A549 (cell line): Measurements from ENCODE around the gene SZT2. TPM values are rescaled to one million over a fixed set of nuclear protein-coding genes. Genes with fewer than 3 reads are reported as not detected.

Experiments
- ATAC-seq, 2 experiments: fragments of 200-7000 bp in 1 of 2; fragments of >200 bp in 1 of 2; cut with Nextera tagmentation in 1 of 2; cut with Tn5 transposase in 1 of 2; 3 replicates each; pipeline versions ENCODE4 v1.8.0 to v1.9.1; 2018 to 2020; ENCODE audit warnings: mild to moderate bottlenecking in 1 of 2, moderate library complexity in 1 of 2
- CTCF ChIA-PET: fragments of 300-600 bp; sonication (Branson Sonifier 250); formaldehyde crosslinking; extraction: SDS; loops from one replicate; lab custom pipeline; 2021; ENCODE audit warnings: antibody characterized with exemption, inconsistent platforms; lab: Yijun Ruan, JAX
- POLR2A ChIA-PET: fragments of 350-600 bp; formaldehyde crosslinking; extraction: SDS; loops from one replicate; lab custom pipeline; 2021; ENCODE audit warnings: antibody characterized with exemption, inconsistent platforms; lab: Yijun Ruan, JAX
- DNase-seq, 2 experiments: peaks; one replicate each; pipeline versions ENCODE4 v3.0.0 to v3.0.0-alpha.2; 2011 to 2016; ENCODE audit warnings: low read depth in 1 of 2, low spot score in 1 of 2
- FAIRE-seq: peaks from 2 replicates; lab custom pipeline; 2011; peaks lifted over from hg19 to GRCh38; lab: Jason Lieb, UNC
- H3K27ac ChIP-seq, 2 experiments: fragments of >200 bp; sonication (Bioruptor Twin); formaldehyde crosslinking; 3 replicates each; pipeline ENCODE4 v1.5.1; 2016 to 2017
- H3K4me1 ChIP-seq: fragments of >200 bp; sonication (Bioruptor Twin); formaldehyde crosslinking; 3 replicates; pipeline ENCODE4 v1.6.1; 2016
- H3K4me2 ChIP-seq: fragments of >200 bp; sonication (Bioruptor Twin); formaldehyde crosslinking; 3 replicates; pipeline ENCODE4 v1.6.1; 2016
- H3K4me3 ChIP-seq: fragments of >200 bp; sonication (Bioruptor Twin); formaldehyde crosslinking; 3 replicates; pipeline ENCODE4 v1.5.1; 2016
- H3K9me3 ChIP-seq: fragments of >200 bp; sonication (Bioruptor Twin); formaldehyde crosslinking; 3 replicates; pipeline ENCODE4 v1.6.1; 2016
- ATOH8 ChIP-seq: fragments of 250-450 bp; sonication (Bioruptor Pico); IDR thresholded peaks from 2 replicates; pipeline ENCODE4 v1.5.0; 2020; ENCODE audit warnings: low read depth, mild to moderate bottlenecking, moderate library complexity
- BCL3 ChIP-seq: fragments of >200 bp; sonication (Bioruptor Twin); formaldehyde crosslinking; IDR thresholded peaks from 3 replicates; pipeline ENCODE4 v1.6.1; 2016
- BHLHE40 ChIP-seq: IDR thresholded peaks from 2 replicates; pipeline ENCODE4 v1.6.1; 2012; ENCODE audit warnings: low read depth, low read length, inconsistent platforms
- CBX2 ChIP-seq: fragments of 200-600 bp; sonication (generic); IDR thresholded peaks from 2 replicates; pipeline ENCODE4 v1.6.1; 2016; ENCODE audit warnings: low read depth, mild to moderate bottlenecking, borderline replicate concordance
- E2F6 ChIP-seq: IDR thresholded peaks from 2 replicates; pipeline ENCODE4 v1.6.1; 2012; ENCODE audit warnings: low read depth, borderline replicate concordance
- EHF ChIP-seq: fragments of 250-450 bp; sonication (Bioruptor Pico); IDR thresholded peaks from 2 replicates; pipeline ENCODE4 v1.5.0; 2020; ENCODE audit warnings: mild to moderate bottlenecking
- ELK1 ChIP-seq: fragments of 150-350 bp; IDR thresholded peaks from 2 replicates; pipeline ENCODE4 v1.6.1; 2014; ENCODE audit warnings: low read depth, mild to moderate bottlenecking, low read length
- FOSB ChIP-seq: fragments of 250-450 bp; sonication (Bioruptor Pico); IDR thresholded peaks from 2 replicates; pipeline ENCODE4 v1.5.0; 2020; ENCODE audit warnings: mild to moderate bottlenecking, moderate library complexity
- FOSL2 ChIP-seq, 2 experiments: fragments of 450-650 bp in 1 of 2; fragments of >200 bp in 1 of 2; sonication (Bioruptor Twin) in 1 of 2; formaldehyde crosslinking; IDR thresholded peaks; 2 replicates each; pipeline versions ENCODE4 v1.5.0 to v1.6.1; 2016 to 2020; ENCODE audit warnings: mild to moderate bottlenecking in 1 of 2, moderate library complexity in 1 of 2
- FOXS1 ChIP-seq: fragments of 250-450 bp; sonication (Bioruptor Pico); IDR thresholded peaks from 2 replicates; pipeline ENCODE4 v1.5.0; 2020; ENCODE audit warnings: mild to moderate bottlenecking, moderate library complexity
- HDAC2 ChIP-seq: fragments of 200-600 bp; sonication (generic); IDR thresholded peaks from 2 replicates; pipeline ENCODE4 v1.6.1; 2016
- HES2 ChIP-seq: fragments of >200 bp; sonication (Bioruptor Twin); formaldehyde crosslinking; IDR thresholded peaks from 2 replicates; pipeline ENCODE4 v1.6.1; 2016
- HEYL ChIP-seq: fragments of 250-450 bp; sonication (Bioruptor Pico); IDR thresholded peaks from 2 replicates; pipeline ENCODE4 v1.8.0; 2021; ENCODE audit warnings: mild to moderate bottlenecking, moderate library complexity
- JUN ChIP-seq, 2 experiments: fragments of >200 bp; sonication (Bioruptor Twin); formaldehyde crosslinking; IDR thresholded peaks; 2 replicates in 1 of 2; 3 replicates in 1 of 2; pipeline ENCODE4 v1.6.1; 2016 to 2017
- KDM1A ChIP-seq: fragments of 200-600 bp; sonication (generic); IDR thresholded peaks from 2 replicates; pipeline ENCODE4 v1.6.1; 2016; ENCODE audit warnings: low read depth, mild to moderate bottlenecking
- MAX ChIP-seq: IDR thresholded peaks from 2 replicates; pipeline ENCODE4 v1.6.1; 2012
- NFE2L2 ChIP-seq: fragments of 150-350 bp; conservative IDR thresholded peaks from 2 replicates; pipeline ENCODE4 v1.6.1; 2014; ENCODE audit warnings: low read length
- NR3C1 ChIP-seq: fragments of >200 bp; sonication (Bioruptor Twin); formaldehyde crosslinking; IDR thresholded peaks from 3 replicates; pipeline ENCODE4 v1.6.1; 2017
- PHF8 ChIP-seq: fragments of 200-600 bp; sonication (generic); IDR thresholded peaks from 2 replicates; pipeline ENCODE4 v1.6.1; 2016; ENCODE audit warnings: low read depth, mild to moderate bottlenecking, antibody characterized with exemption, moderate library complexity, borderline replicate concordance
- POLR2A ChIP-seq: IDR thresholded peaks from 2 replicates; pipeline ENCODE4 v1.6.1; 2012; ENCODE audit warnings: mild to moderate bottlenecking, low read length
- RCOR1 ChIP-seq: fragments of 150-350 bp; IDR thresholded peaks from 2 replicates; pipeline ENCODE4 v1.6.1; 2014; ENCODE audit warnings: antibody characterized with exemption, low read length, low read depth
- RFX5 ChIP-seq: fragments of 450-650 bp; IDR thresholded peaks from 2 replicates; pipeline ENCODE4 v1.7.1; 2014; ENCODE audit warnings: antibody characterized with exemption, mild to moderate bottlenecking, moderate library complexity
- USF2 ChIP-seq: fragments of 450-650 bp; IDR thresholded peaks from 2 replicates; pipeline ENCODE4 v1.6.1; 2014; ENCODE audit warnings: antibody characterized with exemption
- ZFP36 ChIP-seq: fragments of 450-650 bp; IDR thresholded peaks from 2 replicates; pipeline ENCODE4 v1.6.1; 2014; ENCODE audit warnings: borderline replicate concordance; ENCODE audit not compliant: partially characterized antibody
- WGBS: methylation state at CpG from one replicate; pipeline ENCODE4 v1.1.6; 2017; ENCODE audit errors: missing lambda C conversion rate; 5-methylcytosine and 5-hydroxymethylcytosine counted together
- polyA plus RNA-seq, 4 experiments: library from polyadenylated mRNA; depleted of rRNA in 3 of 4; stranded (reverse); fragments of >200 nt; fragmentation: RNase III in 1 of 4; extraction: RNeasy Plus Mini Kit Qiagen cat#74134 plus additional on column Dnase treatment in 1 of 4; gene quantifications; 2 replicates in 3 of 4; 3 replicates in 1 of 4; pipeline ENCODE4 v1.2.3, GENCODE V29; 2011 to 2017

The SZT2 gene
- polyA plus RNA-seq, 2 of the 4 experiments (the other 2 are of a cell fraction): 6.1 to 6.5 TPM

GRCh38 chr1:43493661-43494450, 104.2 kb downstream of the SZT2 start:
- WGBS: 58% methylated on average over 11 of the region's 11 CpGs
- POLR2A ChIA-PET: no interaction called here
- DNase-seq (no peak), ATAC-seq (no peak), FAIRE-seq (no peak)
- TF ChIP-seq BHLHE40 (no peak), EHF (CRISPR knock-in tag) (no peak), E2F6 (no peak), POLR2A (no peak), ATOH8 (no peak), HDAC2 (no peak), RCOR1 (no peak), ELK1 (no peak), ZFP36 (no peak), HES2 (no peak), PHF8 (no peak), MAX (no peak), BCL3 (no peak), NR3C1 (no peak), KDM1A (no peak), FOSL2 (IDR thresholded peaks at IDR 0.05) (no peak), FOSL2 (CRISPR knock-in tag; IDR thresholded peaks at IDR 0.05) (no peak), NFE2L2 (no peak)
- Histone ChIP-seq H3K4me3 (no peak overlapping the region), H3K9me3 (peaks cover 14% of the 10 kb centered on the region; the same call in 2 of the 3 replicates), H3K4me2 (peak overlapping the region; percentile 43; the same call in 2 of the 3 replicates), H3K27ac (peak overlapping the region; percentile 13 to 66; a peak in 4 of 6 replicates), H3K4me1 (peaks cover 6% of the 10 kb centered on the region; the same call in 1 of the 3 replicates)
- CTCF ChIA-PET: no interaction called here

- WGBS: 94% methylated on average over 7 of the region's 7 CpGs
- FAIRE-seq (no peak), ATAC-seq (no peak), DNase-seq (no peak)
- Histone ChIP-seq H3K4me1 (peaks cover 6% of the 10 kb centered on the region; the same call in 1 of the 3 replicates), H3K9me3 (peaks cover 12% of the 10 kb centered on the region; the same call in 2 of the 3 replicates), H3K4me3 (no peak overlapping the region), H3K27ac (no peak overlapping the region), H3K4me2 (no peak overlapping the region)
- ChIA-PET CTCF (no interaction called here), POLR2A (no interaction called here)
- TF ChIP-seq CBX2 (no peak), ELK1 (no peak), BCL3 (no peak), HEYL (no peak), FOXS1 (no peak), RFX5 (no peak), USF2 (no peak), JUN (IDR thresholded peaks at IDR 0.05) (no peak), HES2 (no peak), EHF (CRISPR knock-in tag) (no peak), FOSB (CRISPR knock-in tag) (no peak)
Measured at GRCh38 chr1:43495204-43495603, 105.5 kb downstream of the SZT2 start.
